ENCODE data around the gene ABR. TPM values are rescaled to one million over a fixed set of nuclear protein-coding genes. Genes with fewer than 3 reads are reported as not detected.

Gene ABR
- total and polyA plus RNA-seq, 2 of the 8 experiments (the other 6 are each of a cell fraction or from before 2014, with no cell fraction given): 44.8 to 47.2 TPM

DNA sequence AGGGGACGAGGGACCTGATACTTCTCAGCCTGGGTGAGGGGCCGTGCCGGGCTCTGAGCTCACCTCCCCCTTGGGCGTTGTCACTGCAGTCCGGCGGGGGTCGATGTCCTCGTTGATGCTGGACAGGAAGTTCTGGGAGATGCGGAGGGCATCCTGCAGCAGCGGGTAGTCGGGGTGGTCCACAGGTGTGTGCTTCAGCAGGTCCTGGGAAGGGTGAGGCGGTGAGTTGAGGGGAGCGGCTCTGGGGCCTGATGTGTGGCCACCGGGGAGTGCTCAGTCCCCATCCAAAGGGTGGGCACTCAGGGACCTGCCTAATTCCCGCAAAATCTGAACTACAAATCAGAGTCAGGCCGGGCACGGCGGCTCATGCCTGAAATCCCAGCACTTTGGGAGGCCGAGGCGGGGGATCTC, 107.2 kb downstream of the ABR start:
- Histone ChIP-seq H2BK12ac (ENCODE audit: low read depth, low read length) (no peak overlapping the region), H3K18ac (ENCODE audit: extremely low read depth, low read length) (no peak overlapping the region), H4K91ac (replicated peaks; ENCODE audit: insufficient read length, low read length) (no peak overlapping the region), H2AK5ac (ENCODE audit: low read depth, low read length) (no peak overlapping the region), H3K4me2 (ENCODE audit: insufficient read depth in 1 of 2, low read depth in 2 of 2, low read length in 2 of 2) (no peak overlapping the region), H3K23ac (ENCODE audit: insufficient read length) (no peak overlapping the region), H3K27ac (ENCODE audit: low read depth, low read length) (no peak overlapping the region), H3K4ac (replicated peaks; ENCODE audit: insufficient read length, low read depth, low read length) (no peak overlapping the region), H3K79me1 (ENCODE audit: low read depth, low read length) (peaks cover 2% of the 10 kb centered on the region; the same call in 1 of the 2 replicates), H3K9me3 (ENCODE audit: insufficient read depth in 2 of 2, low read depth in 1 of 2, low read length in 1 of 2) (no peaks in the 10 kb centered on the region), H2BK120ac (replicated peaks; ENCODE audit: low read depth, low read length) (no peak overlapping the region), H2BK20ac (ENCODE audit: low read length) (no peak overlapping the region), H3K4me1 (replicated peaks in 1 of 4; ENCODE audit: control insufficient read depth in 3 of 4, insufficient read depth in 4 of 4, low read length in 3 of 4) (peaks cover 0 to 12% (median 1%) of the 10 kb centered on the region in 4 experiments; a peak in 3 of 7 replicates), H2BK15ac (ENCODE audit: low read length) (no peak overlapping the region), H3K79me2 (ENCODE audit: control insufficient read depth in 1 of 2, insufficient read depth in 2 of 2, low read length in 2 of 2) (no peaks in the 10 kb centered on the region), H4K20me1 (replicated peaks in 1 of 2; ENCODE audit: control insufficient read depth in 1 of 2, insufficient read depth in 2 of 2, low read length in 2 of 2) (peaks cover 0 to 2% of the 10 kb centered on the region in 2 experiments), H3K4me3 (ENCODE audit: extremely low read depth in 1 of 4, insufficient read depth in 2 of 4, low read depth in 3 of 4, low read length in 4 of 4) (no peak overlapping the region), H3K27me3 (replicated peaks in 1 of 4; ENCODE audit: control insufficient read depth in 3 of 4, extremely low read depth in 1 of 4, insufficient read depth in 3 of 4, low read length in 3 of 4) (no peaks in the 10 kb centered on the region), H2BK5ac (ENCODE audit: low read depth, low read length) (no peak overlapping the region), H4K5ac (ENCODE audit: insufficient read length, low read depth, low read length) (no peak overlapping the region), H2AFZ (ENCODE audit: low read length) (no peak overlapping the region), H3K14ac (ENCODE audit: insufficient read length) (no peak overlapping the region), H4K8ac (ENCODE audit: extremely low read depth, insufficient read depth, low read length) (peak overlapping the region; percentile 85; the same call in 1 of the 2 replicates), H3K56ac (replicated peaks; ENCODE audit: insufficient read length, low read depth, low read length) (no peak overlapping the region), H3K23me2 (ENCODE audit: low read depth, low read length) (no peaks in the 10 kb centered on the region), H3K36me3 (ENCODE audit: control insufficient read depth in 2 of 4, insufficient read depth in 4 of 4, low read length in 3 of 4) (no peaks in the 10 kb centered on the region; a peak in 2 of 8 replicates), H3K9ac (replicated peaks in 1 of 4; ENCODE audit: extremely low read depth in 1 of 4, low read depth in 3 of 4, low read length in 3 of 4) (no peak overlapping the region)
- TF ChIP-seq HDAC2 (IDR thresholded peaks at IDR 0.05; ENCODE audit: borderline replicate concordance in 1 of 2, low read depth in 2 of 2, low read length in 2 of 2): no peak
- no peak for TF ChIP-seq SIX5 (IDR thresholded peaks at IDR 0.05; ENCODE audit: low read depth, low read length)
- no peak for TF ChIP-seq RBBP5 (IDR thresholded peaks at IDR 0.05; ENCODE audit: borderline replicate concordance, low read depth, low read length)
- no peak for TF ChIP-seq SUZ12 (IDR thresholded peaks at IDR 0.05; ENCODE audit: low read length)
- DNase-seq (ENCODE audit: low read depth in 1 of 2, low spot score in 2 of 2) (no peak), FAIRE-seq (no peak)
- CTCF ChIA-PET (ENCODE audit: partially characterized antibody): interaction anchor here (0.7 to 3.4 kb wide), 4 partner anchors 11 to 1215 kb away, joined by 3 to 17 read pairs (median 6); no protein-coding TSS in a partner anchor
- POLR2A ChIA-PET (ENCODE audit: partially characterized antibody): no interaction called here
- 89% methylated on average over 20 of the region's 20 CpGs; no CpG with 5 or more reads in 1 of the 2 experiments for WGBS, 2 experiments (ENCODE audit: extremely low coverage in 1 of 2, insufficient coverage in 1 of 2, insufficient read length in 1 of 2, insufficient replicate concordance in 2 of 2, low coverage in 1 of 2, low lambda C conversion rate in 2 of 2, missing lambda C conversion rate in 1 of 2)
